OCI-LY3 (cell line): ENCODE data around the gene PCSK5.

Experiments used
- CTCF ChIP-seq: fragments of 200-600, 300-600 bp; sonication (generic); IDR thresholded peaks from 2 replicates; pipeline ENCODE4 v1.5.1; 2014; ENCODE audit warnings: antibody characterized with exemption, low read length, low read depth
- EZH2phosphoT487 ChIP-seq: fragments of 200-600 bp; shearing (Covaris generic); IDR thresholded peaks from 2 replicates; pipeline ENCODE4 v1.6.1; 2018; ENCODE audit warnings: antibody characterized with exemption, mixed run types, low read depth

DNA sequence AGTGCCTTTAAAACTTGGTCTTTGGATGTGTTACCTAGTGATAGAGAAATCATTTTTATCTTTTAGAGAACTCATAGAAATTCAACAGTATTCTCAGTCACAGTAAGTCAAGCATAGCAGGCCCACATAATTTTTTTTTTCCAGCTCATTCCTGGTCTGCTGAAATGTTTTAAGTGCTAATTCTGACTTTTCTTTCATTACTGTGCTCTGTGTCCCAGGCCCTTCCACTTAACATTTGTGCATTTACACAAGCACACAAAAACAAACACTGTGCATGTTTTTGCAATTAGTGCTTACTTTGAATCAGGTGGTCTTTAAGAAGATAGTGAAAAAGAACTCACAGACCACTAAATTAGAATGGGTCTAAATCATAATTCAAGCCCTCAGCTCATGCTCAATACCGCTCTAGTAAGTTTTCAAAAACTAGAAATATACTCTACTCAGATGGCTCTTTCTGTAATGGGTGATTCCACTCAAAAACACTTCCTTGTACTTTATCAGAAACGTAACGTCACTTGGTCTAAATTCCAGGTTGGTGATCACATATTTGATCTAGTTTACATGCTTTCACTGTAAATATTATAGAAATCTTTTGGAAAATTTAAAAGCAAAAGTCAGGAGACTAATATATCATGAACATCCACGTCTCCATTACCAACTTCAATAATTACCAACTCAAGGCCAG is 107.8 kb downstream of the PCSK5 start:
- TF ChIP-seq CTCF (no peak), EZH2phosphoT487 (no peak)
